H54 (cell line): Measurements from ENCODE around the gene MRPL33.
A peak's percentile ranks its signal among the peaks of the same experiment; 100 is the strongest.
"Not testable (repeated sequence)": the region's sequence is repeated elsewhere in the genome, so short reads cannot be mapped to it uniquely, and the experiment has no call there.

Source experiments
- DNase-seq: peaks from one replicate; pipeline ENCODE4 v3.0.0; 2011; ENCODE audit warnings: low spot score, mixed read lengths; ENCODE audit not compliant: insufficient read length
- FAIRE-seq: peaks from 3 replicates; lab custom pipeline; 2011; peaks lifted over from hg19 to GRCh38; lab: Jason Lieb, UNC
- POLR2A ChIP-seq: IDR thresholded peaks from 2 replicates; pipeline ENCODE4 v1.6.1; 2011; ENCODE audit warnings: low read depth, mild to moderate bottlenecking, low read length

The MRPL33 gene

DNA sequence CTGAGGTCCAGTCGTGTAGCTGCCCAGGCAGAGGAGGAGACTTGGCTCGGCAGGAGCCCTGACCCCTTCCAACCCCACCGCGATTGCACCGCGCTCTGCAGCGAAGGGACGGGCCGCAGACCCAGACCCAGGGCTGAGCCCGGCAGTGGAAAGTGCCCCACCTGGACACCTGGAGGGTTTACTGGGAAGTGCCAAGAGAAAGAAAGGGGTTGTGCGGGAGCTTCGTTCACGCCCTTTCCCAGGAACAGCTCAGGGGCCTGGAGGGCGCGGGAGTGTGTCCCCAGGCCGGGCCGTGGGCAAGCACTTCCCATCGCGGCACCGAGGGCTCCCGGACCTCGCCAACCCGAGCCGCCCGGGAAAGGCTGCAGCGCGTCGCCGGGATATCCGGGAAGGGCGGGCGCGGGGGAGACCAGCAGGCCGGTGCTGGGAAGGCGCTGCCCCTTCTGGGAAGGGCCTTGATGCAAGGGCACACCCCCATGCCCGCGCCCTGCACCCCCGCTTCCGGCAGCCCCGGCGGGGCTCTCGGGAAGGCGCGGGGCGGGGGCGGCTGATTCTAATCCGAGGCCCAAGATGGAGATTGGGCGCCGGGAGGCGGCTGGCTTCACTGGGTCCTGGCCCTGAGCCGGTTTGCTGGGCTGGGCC, 36.1 kb upstream of the MRPL33 start:
- FAIRE-seq (no peak), DNase-seq (peak; percentile 70)
- TF ChIP-seq POLR2A = peak; percentile 62; the same call in 1 of the 2 replicates

DNA sequence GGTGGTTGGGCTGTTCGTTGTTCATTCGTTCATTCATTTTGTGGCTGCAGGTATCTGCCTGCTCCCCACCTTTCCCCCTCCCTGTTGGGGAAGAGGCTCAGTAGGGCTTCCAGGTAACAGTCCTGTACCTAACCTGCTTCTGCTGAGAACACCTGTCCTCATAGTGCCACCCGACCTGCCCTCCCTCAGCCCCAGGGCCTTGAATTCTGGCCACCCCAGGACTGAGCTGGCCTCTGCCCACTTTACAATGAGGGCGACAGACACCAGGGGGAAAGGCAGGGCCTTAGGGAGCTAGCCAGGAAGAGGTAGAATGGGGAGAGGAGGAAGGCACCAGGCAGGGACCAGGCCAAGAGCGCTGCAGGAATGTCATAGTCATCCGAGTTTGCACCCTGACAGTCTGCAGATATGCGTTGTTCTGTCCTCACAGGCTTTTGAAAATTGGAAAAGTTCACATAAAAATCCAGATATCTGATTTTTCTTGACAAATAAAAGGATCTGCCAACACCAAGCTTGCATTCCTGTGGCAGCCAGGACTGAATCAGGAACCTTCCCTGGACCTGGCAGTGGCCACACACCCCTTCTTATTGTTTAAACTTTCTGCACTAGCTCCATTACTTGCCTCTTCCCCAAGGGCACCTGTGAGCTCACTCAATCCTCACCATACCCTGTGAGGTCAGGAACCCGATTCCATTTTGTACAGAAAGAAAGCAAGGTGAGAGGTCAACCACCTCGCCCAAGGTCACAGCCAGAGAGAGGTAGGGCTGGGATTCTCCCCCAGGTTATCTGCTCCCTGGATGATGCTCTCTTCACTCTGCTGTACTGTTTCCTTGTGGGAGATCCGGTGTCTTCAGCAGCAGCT, 35.3 kb upstream of the MRPL33 start:
- no peak for DNase-seq
- FAIRE-seq = no peak
- no peak for TF ChIP-seq POLR2A

DNA sequence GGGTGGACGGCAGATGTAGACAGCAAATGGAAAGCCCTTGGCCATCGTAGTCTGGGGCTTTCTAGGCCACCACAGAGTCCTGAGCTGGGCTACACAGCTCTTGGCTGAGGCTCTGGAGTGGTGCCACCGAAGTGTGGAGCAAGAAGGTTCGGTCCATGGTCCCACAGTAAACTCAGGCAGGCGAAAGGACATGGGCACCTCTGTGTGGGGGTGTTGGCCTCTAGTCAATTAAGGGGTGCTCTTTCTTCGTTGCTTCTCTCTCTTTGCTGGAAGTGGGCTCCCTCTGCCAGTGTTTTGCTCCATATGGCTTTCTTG, 34.7 kb upstream of the MRPL33 start:
- no peak for TF ChIP-seq POLR2A
- DNase-seq (no peak), FAIRE-seq (no peak)

DNA sequence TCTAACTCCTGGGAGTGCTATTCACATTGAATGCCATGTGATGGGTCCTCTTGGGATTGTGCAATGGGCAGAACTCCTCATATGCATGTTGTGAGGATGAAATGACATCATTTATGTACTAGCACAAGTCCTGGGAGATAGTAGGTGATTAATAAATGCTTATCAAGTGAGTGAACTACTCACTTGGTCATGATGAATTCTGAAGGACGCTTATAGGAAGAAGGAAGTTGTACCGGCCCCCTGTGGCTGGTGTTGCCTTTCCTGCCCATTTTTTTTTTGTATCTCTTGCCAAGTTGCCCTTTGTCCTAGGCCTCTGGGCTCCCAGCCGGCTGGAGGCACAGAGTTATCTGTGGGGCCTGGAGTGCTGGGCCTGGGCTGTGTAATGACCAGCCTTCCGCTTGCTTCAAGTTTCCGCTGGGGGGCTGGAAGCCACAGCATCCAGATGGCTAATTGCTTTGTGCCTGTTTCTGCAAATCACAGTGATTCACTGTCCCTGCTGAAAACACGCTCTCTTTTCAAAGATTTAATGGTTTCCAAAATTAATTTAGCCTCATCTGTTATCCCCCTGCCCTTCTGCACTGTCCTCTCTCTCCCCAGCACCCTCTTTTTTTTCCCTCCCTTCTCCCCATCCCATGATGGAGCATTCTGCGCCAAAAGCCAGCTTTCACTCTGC, 33.7 kb upstream of the MRPL33 start:
- DNase-seq (no peak), FAIRE-seq (no peak)
- no peak for TF ChIP-seq POLR2A

DNA sequence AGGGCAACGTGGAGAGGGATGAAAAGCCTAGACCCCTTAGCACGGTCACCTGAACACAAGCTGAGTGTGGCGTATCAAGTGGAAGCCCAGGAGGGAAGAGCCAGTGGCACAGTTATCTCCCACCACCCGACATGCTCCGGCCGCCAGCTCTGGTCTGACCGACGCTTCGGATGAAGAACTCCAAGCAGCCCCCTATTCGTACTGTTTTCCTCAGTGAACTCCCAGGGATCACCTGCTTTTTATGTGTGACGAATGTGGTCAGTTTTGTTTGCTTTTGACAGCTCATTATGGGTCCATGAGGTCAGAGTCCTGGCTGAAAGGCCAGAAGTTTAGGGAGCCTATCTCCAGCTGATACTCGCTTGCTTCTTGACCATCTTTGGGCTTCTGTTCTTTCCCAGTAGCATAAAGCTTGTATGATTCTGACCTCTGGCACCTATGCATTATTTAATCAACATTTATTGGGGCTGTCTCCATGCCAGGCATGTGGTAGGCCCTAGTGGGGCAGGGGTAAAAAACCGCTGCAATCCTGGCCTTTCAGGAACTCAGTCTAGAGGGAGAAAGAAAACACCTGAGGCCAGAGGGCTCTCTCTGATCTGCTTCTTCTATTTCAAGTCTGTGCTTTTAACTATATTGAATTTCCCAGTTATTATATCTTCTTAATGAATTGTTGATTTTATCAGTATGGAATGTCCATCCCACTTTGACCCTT, 33.0 kb upstream of the MRPL33 start:
- DNase-seq (no peak), FAIRE-seq (no peak)
- no peak for TF ChIP-seq POLR2A

DNA sequence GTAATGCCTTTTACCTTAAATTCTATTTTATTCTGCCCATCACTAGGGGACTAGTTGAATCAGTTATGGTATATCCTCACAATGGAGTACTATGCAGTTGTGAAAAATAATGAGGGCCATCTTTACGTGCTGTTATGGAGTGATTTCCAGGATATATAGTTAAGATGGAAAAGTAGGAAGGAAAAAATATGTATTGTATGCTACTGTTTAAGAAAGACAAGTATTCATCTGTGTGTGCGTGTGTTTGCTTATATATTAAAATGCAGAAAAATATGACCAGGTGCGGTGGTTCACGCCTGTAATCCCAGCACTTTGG, 32.5 kb upstream of the MRPL33 start:
- DNase-seq (no peak), FAIRE-seq (no peak)
- TF ChIP-seq POLR2A = no peak

DNA sequence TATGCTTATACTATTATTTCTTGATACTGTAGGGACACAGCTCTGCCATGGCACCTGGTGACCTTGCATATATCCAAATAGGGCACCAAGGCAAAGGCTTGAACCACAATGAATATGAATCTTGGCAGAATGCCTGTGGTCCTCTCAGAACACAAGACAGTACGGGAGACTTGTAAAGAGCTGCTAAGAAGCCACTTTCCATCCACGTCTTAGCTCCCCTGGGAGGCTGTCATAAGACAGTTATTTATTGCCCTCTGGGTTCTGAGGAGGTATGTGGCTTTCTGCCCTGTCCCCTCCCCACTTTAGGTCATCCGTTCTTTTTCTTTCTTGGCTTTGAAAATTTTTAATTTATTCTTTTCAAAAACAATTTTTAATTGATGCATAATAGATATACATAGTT, 29.8 kb upstream of the MRPL33 start:
- no peak for DNase-seq
- FAIRE-seq = no peak
- TF ChIP-seq POLR2A = no peak

DNA sequence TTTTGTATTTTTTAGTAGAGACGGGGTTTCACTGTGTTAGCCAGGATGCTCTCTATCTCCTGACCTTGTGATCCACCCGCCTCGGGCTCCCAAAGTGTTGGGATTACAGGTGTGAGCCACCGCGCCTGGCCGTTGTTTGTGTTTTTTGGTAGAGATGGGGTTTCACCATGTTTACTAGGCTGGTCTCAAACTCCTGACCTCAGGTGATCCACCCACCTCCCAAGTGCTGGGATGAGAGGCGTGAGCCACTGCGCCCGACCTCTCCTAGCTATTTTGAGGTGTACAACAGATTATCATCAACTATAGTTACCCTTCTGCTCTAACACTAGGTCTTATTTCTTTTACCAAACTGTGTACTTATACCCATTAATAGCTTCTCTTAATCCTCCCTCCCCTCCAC, 28.9 kb upstream of the MRPL33 start:
- no peak for FAIRE-seq
- DNase-seq = no peak
- TF ChIP-seq POLR2A = no peak

DNA sequence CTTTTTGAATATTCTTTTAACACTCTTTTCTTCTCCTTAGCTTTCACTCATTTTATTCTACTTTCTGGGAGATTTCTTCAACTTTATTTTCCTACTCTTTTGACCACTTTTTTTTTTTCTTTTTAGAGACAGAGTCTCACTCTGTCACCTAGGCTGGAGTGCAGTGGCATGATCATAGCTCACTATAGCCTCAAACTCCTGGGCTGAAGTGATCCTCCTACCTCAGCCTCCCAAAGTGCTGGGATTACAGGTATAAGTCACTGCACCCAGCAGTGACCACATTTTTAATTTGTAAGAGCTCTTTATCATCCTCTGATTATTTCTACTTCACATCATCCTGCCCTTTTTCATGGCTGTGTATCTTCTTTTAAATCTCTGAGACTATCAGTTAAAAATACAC, 26.0 kb upstream of the MRPL33 start:
- not testable (repeated sequence) for DNase-seq, FAIRE-seq

DNA sequence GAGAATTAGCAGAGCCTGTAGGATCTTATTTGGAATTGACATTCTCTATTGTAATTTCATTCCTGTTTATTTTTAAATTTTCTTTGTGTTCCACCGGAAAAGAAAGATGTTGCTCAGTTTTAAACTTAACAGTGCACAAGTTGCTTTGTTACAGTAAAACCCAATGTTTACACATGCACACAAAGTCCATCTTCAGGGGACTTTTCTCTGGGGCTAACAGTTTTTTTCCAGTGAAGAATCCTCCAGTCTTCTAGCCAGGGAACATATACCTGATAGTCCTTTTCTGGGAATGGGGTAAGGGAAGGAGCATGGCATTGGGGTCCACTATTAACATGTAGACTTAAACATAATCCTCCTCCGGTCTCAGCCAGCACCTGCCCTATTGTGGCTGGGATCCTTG, 25.2 kb upstream of the MRPL33 start:
- no peak for DNase-seq
- TF ChIP-seq POLR2A = no peak
- no peak for FAIRE-seq

DNA sequence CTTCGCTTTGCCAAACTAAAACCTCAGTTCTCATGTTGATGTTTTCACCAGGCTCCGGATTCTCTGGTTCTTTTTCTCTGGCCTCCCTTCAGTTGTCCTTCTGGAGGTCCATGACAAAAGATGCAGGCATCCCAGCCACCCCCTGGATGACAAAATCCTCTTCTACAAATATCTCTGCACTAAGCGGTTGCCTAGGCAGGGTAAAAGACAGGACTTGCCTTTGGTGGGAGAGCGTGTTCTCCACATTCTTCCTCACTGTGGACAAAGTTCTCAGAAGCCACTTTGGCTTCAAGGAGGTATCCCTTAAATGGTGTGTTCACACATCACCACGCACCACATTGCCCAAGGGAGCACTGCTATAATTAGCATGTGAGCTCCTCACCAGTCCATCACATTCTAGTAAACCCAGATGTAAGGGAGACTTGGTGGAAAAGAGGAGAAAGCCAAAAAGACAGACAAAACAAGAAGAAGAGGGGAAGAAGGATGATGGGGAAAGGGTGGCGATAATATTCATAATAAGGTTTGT, 23.6 kb upstream of the MRPL33 start:
- DNase-seq = no peak
- no peak for TF ChIP-seq POLR2A
- FAIRE-seq = no peak

DNA sequence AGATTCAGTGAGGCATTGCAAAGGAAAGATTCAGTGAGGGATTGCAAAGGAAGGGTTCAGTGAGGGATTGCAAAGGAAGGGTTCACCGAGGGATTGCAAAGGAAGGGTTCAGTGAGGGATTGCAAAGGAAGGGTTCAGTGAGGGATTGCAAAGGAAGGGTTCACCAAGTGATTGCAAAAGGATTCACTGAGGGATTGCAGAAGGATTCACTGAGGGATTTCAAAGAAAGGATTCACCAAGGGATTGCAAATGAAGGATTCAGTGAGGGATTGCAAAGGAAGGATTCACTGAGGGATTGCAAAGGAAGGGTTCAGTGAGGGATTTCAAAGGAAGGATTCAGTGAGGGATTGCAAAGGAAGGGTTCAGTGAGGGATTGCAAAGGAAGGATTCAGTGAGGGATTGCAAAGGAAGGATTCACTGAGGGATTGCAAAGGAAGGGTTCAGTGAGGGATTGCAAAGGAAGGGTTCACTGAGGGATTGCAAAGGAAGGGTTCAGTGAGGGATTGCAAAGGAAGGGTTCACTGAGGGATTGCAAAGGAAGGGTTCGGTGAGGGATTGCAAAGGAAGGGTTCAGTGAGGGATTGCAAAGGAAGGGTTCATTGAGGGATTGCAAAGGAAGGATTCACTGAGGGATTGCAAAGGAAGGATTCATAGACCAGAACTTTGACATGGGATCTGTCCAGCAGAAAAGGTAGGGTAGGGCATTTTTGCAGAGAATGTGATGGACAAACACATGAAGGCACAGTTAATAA, 22.5 kb upstream of the MRPL33 start:
- DNase-seq, FAIRE-seq: not testable (repeated sequence)

DNA sequence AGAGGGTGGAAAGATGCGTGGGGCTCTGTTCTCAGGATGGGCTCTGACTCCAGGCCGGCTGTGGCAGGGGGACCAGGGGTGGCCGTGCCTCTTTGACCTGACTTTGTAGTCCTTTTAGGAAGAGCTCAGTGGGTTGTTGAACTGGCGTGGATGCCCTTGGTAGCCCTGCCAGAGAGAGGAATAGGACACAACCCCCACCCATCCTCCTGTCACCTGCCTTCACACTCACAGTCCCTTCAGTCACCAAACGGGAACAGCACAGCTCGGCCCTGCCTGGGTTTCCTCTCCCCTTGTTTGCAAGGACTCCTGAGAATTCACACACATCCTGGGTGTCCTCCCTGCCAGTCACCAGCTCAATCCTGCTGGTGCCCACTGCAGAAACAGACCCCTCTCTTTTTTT, 20.1 kb upstream of the MRPL33 start:
- DNase-seq (no peak), FAIRE-seq (no peak)
- TF ChIP-seq POLR2A = no peak
